Osteoblast (primary cell): ENCODE results near the gene TSPAN15. TPM values are rescaled to one million over a fixed set of nuclear protein-coding genes. Genes with fewer than 3 reads are reported as not detected.

Experiments
- DNase-seq: peaks from one replicate; pipeline ENCODE4 v3.0.0; 2011; ENCODE audit warnings: low spot score, mixed read lengths; ENCODE audit not compliant: insufficient read length; ENCODE audit errors: missing footprints
- H2AFZ ChIP-seq: 2 replicates; pipeline ENCODE4 v1.6.0; 2011; ENCODE audit warnings: mild to moderate bottlenecking, low read length
- H3K27ac ChIP-seq: 2 replicates; pipeline ENCODE4 v1.5.1; 2011; ENCODE audit warnings: mild to moderate bottlenecking, low read depth, low read length, moderate library complexity
- H3K27me3 ChIP-seq: 2 replicates; pipeline ENCODE4 v1.6.0; 2012; ENCODE audit warnings: mild to moderate bottlenecking, control low read depth, inconsistent platforms, low read length, moderate library complexity; ENCODE audit not compliant: insufficient read depth
- H3K36me3 ChIP-seq: 2 replicates; pipeline ENCODE4 v1.5.1; 2011; ENCODE audit warnings: mild to moderate bottlenecking, low read length, control low read depth, moderate library complexity; ENCODE audit not compliant: insufficient read depth
- H3K4me1 ChIP-seq: 2 replicates; pipeline ENCODE4 v1.5.1; 2011; ENCODE audit warnings: mild to moderate bottlenecking, low read length, control low read depth, moderate library complexity; ENCODE audit not compliant: insufficient read depth
- H3K4me2 ChIP-seq: 2 replicates; pipeline ENCODE4 v1.6.0; 2011; ENCODE audit warnings: mild to moderate bottlenecking, low read length; ENCODE audit not compliant: insufficient read depth
- H3K4me3 ChIP-seq: fragments of 200-600 bp; sonication (generic); 3 replicates; pipeline ENCODE4 v1.5.1; 2012; ENCODE audit warnings: mild to moderate bottlenecking, low read length, inconsistent platforms; ENCODE audit not compliant: insufficient read depth
- H3K79me2 ChIP-seq: 2 replicates; pipeline ENCODE4 v1.6.0; 2012; ENCODE audit warnings: mild to moderate bottlenecking, low read length, control low read depth, inconsistent platforms; ENCODE audit not compliant: insufficient read depth
- H3K9me3 ChIP-seq: 2 replicates; pipeline ENCODE4 v1.5.1; 2011; ENCODE audit warnings: low read depth, low read length, control low read depth
- H4K20me1 ChIP-seq: 2 replicates; pipeline ENCODE4 v1.6.0; 2012; ENCODE audit warnings: mild to moderate bottlenecking, low read length, control low read depth; ENCODE audit not compliant: insufficient read depth
- total RNA-seq: library from RNA; depleted of rRNA; stranded (reverse); fragments of >200 nt; gene quantifications from 2 replicates; pipeline ENCODE4 v1.2.3, GENCODE V29; 2012
- TF ChIP-seq, protein P1 (sequence below): IDR thresholded peaks from 2 replicates; pipeline ENCODE4 v1.5.1; 2011; ENCODE audit warnings: mild to moderate bottlenecking, low read depth, low read length, moderate library complexity; ENCODE audit errors: extremely low read depth

TSPAN15 gene
- total RNA-seq, 1 donor: 0.72 TPM

DNA sequence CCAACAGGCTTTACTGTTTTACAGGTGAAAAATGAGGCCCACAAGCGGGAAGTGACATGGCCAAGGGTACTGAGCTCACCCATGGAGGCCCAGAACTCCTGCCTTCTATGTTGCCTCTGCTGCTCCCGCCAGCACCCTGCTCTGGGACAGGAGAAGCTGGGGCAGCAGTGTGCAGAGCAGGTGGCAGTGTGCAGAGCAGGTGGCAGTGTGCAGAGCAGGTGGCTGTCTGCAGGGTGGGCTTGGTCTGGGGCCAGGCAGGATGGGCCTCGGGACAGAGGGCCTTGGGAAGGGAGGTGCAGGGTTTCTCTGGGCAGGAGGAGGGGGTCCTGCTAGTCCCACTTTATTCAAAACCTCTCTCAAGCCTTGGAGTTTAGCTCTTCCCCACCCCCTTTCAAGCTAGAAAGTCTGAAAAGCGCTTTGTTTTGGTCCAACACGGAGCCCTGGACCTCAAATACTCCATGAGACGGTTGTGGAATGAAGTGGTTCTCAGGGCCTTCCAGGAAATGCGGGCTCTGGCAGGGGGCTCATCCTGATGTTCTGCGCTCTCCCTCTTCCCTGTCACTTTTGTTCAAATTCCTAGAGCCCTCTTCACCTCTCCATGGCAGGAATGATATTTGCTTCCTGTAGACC is 26.8 kb downstream of the TSPAN15 start:
- Histone ChIP-seq H3K27ac (no peak overlapping the region), H2AFZ (no peak overlapping the region), H3K9me3 (no peaks in the 10 kb centered on the region), H3K36me3 (no peaks in the 10 kb centered on the region), H3K4me2 (no peak overlapping the region), H3K27me3 (no peaks in the 10 kb centered on the region), H4K20me1 (no peaks in the 10 kb centered on the region), H3K4me1 (peaks cover 33% of the 10 kb centered on the region), H3K79me2 (no peaks in the 10 kb centered on the region), H3K4me3 (no peak overlapping the region)
- DNase-seq: no peak
- TF ChIP-seq, protein P1, sequence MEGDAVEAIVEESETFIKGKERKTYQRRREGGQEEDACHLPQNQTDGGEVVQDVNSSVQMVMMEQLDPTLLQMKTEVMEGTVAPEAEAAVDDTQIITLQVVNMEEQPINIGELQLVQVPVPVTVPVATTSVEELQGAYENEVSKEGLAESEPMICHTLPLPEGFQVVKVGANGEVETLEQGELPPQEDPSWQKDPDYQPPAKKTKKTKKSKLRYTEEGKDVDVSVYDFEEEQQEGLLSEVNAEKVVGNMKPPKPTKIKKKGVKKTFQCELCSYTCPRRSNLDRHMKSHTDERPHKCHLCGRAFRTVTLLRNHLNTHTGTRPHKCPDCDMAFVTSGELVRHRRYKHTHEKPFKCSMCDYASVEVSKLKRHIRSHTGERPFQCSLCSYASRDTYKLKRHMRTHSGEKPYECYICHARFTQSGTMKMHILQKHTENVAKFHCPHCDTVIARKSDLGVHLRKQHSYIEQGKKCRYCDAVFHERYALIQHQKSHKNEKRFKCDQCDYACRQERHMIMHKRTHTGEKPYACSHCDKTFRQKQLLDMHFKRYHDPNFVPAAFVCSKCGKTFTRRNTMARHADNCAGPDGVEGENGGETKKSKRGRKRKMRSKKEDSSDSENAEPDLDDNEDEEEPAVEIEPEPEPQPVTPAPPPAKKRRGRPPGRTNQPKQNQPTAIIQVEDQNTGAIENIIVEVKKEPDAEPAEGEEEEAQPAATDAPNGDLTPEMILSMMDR: no peak

DNA sequence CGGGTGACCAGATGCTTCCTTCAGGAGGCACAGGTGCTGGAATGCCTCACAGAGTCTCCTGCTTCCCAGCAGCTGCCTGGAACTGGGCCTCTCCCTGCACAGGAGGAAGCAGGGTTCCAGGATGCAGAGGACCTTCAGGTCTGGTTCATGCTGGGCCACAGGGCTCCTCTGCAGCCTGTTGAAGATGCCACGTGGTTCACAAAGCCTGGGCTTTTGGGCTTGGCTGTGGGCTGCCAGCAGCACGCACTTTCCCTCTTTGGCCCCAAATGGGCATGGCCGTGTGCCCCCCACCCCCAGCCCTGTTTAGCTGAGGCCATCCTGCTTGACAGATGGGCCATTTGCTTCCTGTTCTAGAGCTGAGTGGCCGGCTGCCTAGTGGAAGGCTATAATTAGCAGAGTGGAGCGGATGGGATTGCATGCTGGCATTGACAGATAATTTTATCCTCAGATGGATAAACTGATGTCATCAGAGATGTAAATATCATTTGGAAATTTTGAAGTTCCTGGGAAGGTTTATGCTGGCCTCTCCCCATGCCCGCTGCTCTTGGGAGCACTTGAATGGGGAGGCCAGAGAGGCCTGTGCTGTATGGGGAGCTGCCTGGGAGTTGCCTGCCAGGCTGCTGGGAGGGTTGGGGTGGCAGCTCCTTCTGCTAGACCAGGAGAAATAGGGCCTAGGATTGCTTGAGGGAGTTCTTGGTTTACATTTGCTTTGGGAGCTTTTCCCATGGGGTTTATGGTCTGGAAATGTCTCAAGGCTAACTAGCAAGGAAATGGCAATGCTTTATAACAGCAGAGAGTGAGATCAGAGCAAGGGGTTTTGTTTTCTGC is 28.2 kb downstream of the TSPAN15 start:
- Histone ChIP-seq H3K79me2 (no peaks in the 10 kb centered on the region), H3K9me3 (no peaks in the 10 kb centered on the region), H3K4me2 (peak overlapping the region; percentile 1), H2AFZ (peak overlapping the region; percentile 17), H3K27ac (peak overlapping the region; percentile 21), H3K4me1 (peaks cover 35% of the 10 kb centered on the region), H3K27me3 (no peaks in the 10 kb centered on the region), H4K20me1 (no peaks in the 10 kb centered on the region), H3K4me3 (no peak overlapping the region), H3K36me3 (no peaks in the 10 kb centered on the region)
- TF ChIP-seq, protein P1: no peak
- DNase-seq: peak; percentile 92

DNA sequence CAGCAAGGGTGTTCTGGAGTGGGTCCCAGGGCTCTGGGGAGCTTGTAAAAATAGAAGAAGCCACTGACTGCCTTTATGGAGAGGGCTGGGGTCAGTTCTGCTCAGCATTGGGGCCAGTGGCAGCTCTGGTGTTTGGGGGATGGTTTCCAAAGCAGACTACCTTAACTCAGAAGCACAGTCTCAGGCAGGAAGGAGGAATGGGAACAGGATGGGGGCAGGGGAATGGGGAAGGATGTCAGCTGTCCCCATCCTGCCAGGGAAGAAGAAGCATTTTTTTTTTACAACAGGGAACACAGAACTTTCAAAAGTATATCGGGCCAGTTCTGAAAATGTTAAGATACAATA is 28.8 kb downstream of the TSPAN15 start:
- Histone ChIP-seq H4K20me1 (no peaks in the 10 kb centered on the region), H2AFZ (peak overlapping the region; percentile 17), H3K4me3 (no peak overlapping the region), H3K36me3 (no peaks in the 10 kb centered on the region), H3K27me3 (no peaks in the 10 kb centered on the region), H3K9me3 (no peaks in the 10 kb centered on the region), H3K27ac (peak overlapping the region; percentile 21), H3K4me1 (peaks cover 29% of the 10 kb centered on the region), H3K79me2 (no peaks in the 10 kb centered on the region), H3K4me2 (peak overlapping the region; percentile 1)
- TF ChIP-seq, protein P1: no peak
- peak; percentile 85 for DNase-seq

DNA sequence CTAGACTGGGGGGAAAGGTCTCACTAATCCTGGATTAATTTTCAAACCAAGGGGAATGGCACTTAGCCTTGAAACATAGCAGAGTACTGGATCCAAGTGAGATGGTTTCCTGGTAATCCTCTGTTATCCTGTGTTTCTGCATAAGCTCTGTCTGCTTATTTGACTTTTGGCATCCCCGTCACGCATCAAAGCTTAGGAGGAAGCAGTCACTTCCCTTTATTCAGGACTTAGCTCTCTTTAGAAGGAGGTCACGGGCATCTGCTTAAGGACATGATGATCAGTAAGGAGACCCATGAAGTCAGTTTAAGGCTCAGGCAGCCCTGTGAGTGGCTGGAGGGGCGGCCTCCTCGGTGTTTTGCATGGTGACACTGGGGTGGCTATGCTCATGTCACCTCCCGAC is 30.0 kb downstream of the TSPAN15 start:
- Histone ChIP-seq H3K36me3 (no peaks in the 10 kb centered on the region), H3K9me3 (no peaks in the 10 kb centered on the region), H2AFZ (no peak overlapping the region), H3K4me1 (peaks cover 22% of the 10 kb centered on the region), H3K79me2 (no peaks in the 10 kb centered on the region), H3K4me3 (no peak overlapping the region), H3K27me3 (no peaks in the 10 kb centered on the region), H4K20me1 (no peaks in the 10 kb centered on the region), H3K4me2 (no peak overlapping the region), H3K27ac (no peak overlapping the region)
- TF ChIP-seq, protein P1: no peak
- peak; percentile 41 for DNase-seq
